MM.1S (cell line): ENCODE results near the gene XAGE1A.
"Not testable (repeated sequence)": the region's sequence is repeated elsewhere in the genome, so short reads cannot be mapped to it uniquely, and the experiment has no call there.

Experiments used
- EZH2phosphoT487 ChIP-seq: fragments of 300-600 bp; sonication (generic); IDR thresholded peaks from 2 replicates; pipeline ENCODE4 v1.6.1; 2018; ENCODE audit warnings: antibody characterized with exemption, low read length
- TF ChIP-seq, protein P1 (sequence below): fragments of 300-600 bp; sonication (generic); IDR thresholded peaks from 2 replicates; pipeline ENCODE4 v1.5.1; 2016; ENCODE audit warnings: antibody characterized with exemption, low read length, mixed read lengths

GRCh38 chrX:52452031-52452430 lies 43.6 kb upstream of the XAGE1A start:
- TF ChIP-seq, protein P1, sequence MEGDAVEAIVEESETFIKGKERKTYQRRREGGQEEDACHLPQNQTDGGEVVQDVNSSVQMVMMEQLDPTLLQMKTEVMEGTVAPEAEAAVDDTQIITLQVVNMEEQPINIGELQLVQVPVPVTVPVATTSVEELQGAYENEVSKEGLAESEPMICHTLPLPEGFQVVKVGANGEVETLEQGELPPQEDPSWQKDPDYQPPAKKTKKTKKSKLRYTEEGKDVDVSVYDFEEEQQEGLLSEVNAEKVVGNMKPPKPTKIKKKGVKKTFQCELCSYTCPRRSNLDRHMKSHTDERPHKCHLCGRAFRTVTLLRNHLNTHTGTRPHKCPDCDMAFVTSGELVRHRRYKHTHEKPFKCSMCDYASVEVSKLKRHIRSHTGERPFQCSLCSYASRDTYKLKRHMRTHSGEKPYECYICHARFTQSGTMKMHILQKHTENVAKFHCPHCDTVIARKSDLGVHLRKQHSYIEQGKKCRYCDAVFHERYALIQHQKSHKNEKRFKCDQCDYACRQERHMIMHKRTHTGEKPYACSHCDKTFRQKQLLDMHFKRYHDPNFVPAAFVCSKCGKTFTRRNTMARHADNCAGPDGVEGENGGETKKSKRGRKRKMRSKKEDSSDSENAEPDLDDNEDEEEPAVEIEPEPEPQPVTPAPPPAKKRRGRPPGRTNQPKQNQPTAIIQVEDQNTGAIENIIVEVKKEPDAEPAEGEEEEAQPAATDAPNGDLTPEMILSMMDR: not testable (repeated sequence)
- TF ChIP-seq EZH2phosphoT487: not testable (repeated sequence)
